HFF-Myc (cell line): ENCODE data around the gene MEGF10.

Source experiments
- DNase-seq: peaks from one replicate; pipeline ENCODE4 v3.0.0-alpha.2; 2011; ENCODE audit warnings: low read depth; ENCODE audit errors: extremely low read depth
- H3K4me3 ChIP-seq: replicated peaks from 2 replicates; pipeline ENCODE4 v1.5.1; 2011; ENCODE audit warnings: low read depth, mild to moderate bottlenecking, control low read depth, low read length
- CTCF ChIP-seq: IDR thresholded peaks from 2 replicates; pipeline ENCODE4 v1.5.1; 2012; ENCODE audit warnings: mild to moderate bottlenecking, low read depth, low read length, control low read depth; ENCODE audit errors: missing control alignments

Gene MEGF10

GRCh38 chr5:127338501-127338900, 47.9 kb downstream of the MEGF10 start:
- no peak for DNase-seq
- TF ChIP-seq CTCF: no peak
- no peak overlapping the region for H3K4me3 ChIP-seq

- DNase-seq: no peak
- H3K4me3 ChIP-seq: no peak overlapping the region
- no peak for TF ChIP-seq CTCF
These were observed 50.0 kb downstream of the MEGF10 start for GRCh38 chr5:127340606-127341005.

GRCh38 chr5:127342364-127342763, 51.8 kb downstream of the MEGF10 start:
- no peak for DNase-seq
- no peak overlapping the region for H3K4me3 ChIP-seq
- no peak for TF ChIP-seq CTCF

GRCh38 chr5:127343313-127343712, 52.7 kb downstream of the MEGF10 start:
- DNase-seq: no peak
- no peak overlapping the region for H3K4me3 ChIP-seq
- no peak for TF ChIP-seq CTCF

- no peak for DNase-seq
- no peak overlapping the region for H3K4me3 ChIP-seq
- no peak for TF ChIP-seq CTCF
These were observed 53.3 kb downstream of the MEGF10 start for GRCh38 chr5:127343866-127344265.

- TF ChIP-seq CTCF: no peak
- H3K4me3 ChIP-seq: no peak overlapping the region
- DNase-seq: no peak
These were observed 54.3 kb downstream of the MEGF10 start for GRCh38 chr5:127344931-127345330.

GRCh38 chr5:127351418-127351817, 60.8 kb downstream of the MEGF10 start:
- no peak for DNase-seq

More at GRCh38 chr5:127351418-127351817, 60.8 kb downstream of the MEGF10 start:
- no peak overlapping the region for H3K4me3 ChIP-seq
- no peak for TF ChIP-seq CTCF
